Jurkat, Clone E6-1 (cell line): Measurements from ENCODE around the gene BTBD9.

Experiments
- DNase-seq: peaks from one replicate; pipeline ENCODE4 v3.0.0-alpha.2; 2011; ENCODE audit warnings: low read depth, low spot score
- H3K4me3 ChIP-seq: 2 replicates; pipeline ENCODE4 v1.5.1; 2011; ENCODE audit warnings: mild to moderate bottlenecking, low read length, control low read depth, moderate library complexity

The BTBD9 gene

DNA sequence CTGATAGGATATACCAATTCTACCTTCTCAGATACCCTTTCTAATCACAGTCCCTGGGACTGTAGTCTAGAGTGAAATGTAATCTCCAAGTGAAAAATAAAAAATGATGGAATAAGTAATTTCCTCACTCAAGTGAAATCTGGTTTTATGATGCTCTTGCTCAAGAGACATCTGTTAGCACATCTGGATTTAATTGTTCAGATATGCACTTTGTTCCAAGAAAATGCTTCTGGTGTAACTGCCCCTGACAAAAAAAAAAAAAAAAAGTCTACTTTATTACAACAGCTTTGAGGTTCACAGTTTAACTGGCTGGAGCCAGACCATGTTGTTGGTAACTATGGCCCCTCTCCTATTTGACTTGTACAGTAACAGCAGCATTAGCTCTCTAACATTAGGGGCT, 251.8 kb downstream of the BTBD9 start:
- H3K4me3 ChIP-seq = no peak overlapping the region
- DNase-seq = no peak

DNA sequence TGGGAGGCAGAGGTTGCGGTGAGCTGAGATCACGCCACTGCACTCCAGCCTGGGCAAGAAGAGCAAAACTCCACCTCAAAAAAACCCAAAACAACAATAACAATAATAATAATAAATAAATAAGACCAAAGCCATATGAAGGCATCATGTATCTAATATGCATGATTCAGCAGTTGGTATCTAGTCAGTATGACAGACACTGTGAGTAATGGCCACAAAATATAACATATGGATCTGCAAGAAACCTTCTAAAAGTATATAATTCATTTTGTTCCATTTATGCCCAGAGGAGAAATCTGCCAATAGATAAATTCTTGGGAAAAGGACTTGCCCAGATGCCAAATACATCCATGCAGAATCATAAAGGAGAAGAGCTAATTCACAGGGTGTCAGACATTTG, 252.3 kb downstream of the BTBD9 start:
- H3K4me3 ChIP-seq = no peak overlapping the region
- DNase-seq = no peak

GRCh38 chr6:38378801-38379200, 260.9 kb downstream of the BTBD9 start:
- no peak overlapping the region for H3K4me3 ChIP-seq
- no peak for DNase-seq

GRCh38 chr6:38375937-38376336, 263.8 kb downstream of the BTBD9 start:
- no peak for DNase-seq
- no peak overlapping the region for H3K4me3 ChIP-seq

DNA sequence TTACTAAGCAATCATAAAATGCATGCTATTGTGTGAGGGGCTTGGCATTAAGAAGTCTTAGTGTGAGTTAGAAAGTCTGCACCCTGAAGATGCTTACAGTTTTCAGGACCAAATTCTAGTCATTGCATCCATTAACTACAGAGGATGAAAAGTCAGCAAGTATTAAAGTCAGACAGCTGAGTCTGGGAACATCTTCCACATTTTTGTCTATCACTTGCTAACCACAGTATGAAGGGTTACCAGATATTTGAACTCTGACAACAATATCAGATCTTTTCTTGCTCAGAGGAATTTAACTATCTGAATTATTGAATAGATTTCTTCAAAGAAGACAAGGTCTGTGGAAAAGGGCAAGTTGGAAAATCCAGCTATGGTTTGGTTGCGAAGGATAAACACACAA, 264.4 kb downstream of the BTBD9 start:
- no peak overlapping the region for H3K4me3 ChIP-seq
- no peak for DNase-seq

DNA sequence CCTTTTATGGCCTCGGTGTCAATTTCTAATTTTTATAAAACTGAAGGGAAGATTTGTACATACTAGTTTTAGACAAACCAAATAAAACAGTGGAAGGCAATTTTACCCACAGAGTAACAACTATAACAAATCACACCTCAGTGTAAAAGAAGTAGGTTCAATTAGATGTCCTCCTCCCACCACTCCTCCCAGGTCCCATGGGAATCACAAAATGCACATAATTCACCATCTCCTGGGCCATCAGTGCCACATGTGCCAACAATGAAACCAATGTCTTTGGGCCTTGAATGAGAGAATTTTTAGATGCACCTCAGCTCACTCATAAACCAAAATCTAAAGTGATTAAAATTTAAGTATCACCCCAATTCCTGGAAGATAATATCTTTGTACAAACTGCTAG, 267.8 kb downstream of the BTBD9 start:
- no peak overlapping the region for H3K4me3 ChIP-seq
- DNase-seq = no peak

DNA sequence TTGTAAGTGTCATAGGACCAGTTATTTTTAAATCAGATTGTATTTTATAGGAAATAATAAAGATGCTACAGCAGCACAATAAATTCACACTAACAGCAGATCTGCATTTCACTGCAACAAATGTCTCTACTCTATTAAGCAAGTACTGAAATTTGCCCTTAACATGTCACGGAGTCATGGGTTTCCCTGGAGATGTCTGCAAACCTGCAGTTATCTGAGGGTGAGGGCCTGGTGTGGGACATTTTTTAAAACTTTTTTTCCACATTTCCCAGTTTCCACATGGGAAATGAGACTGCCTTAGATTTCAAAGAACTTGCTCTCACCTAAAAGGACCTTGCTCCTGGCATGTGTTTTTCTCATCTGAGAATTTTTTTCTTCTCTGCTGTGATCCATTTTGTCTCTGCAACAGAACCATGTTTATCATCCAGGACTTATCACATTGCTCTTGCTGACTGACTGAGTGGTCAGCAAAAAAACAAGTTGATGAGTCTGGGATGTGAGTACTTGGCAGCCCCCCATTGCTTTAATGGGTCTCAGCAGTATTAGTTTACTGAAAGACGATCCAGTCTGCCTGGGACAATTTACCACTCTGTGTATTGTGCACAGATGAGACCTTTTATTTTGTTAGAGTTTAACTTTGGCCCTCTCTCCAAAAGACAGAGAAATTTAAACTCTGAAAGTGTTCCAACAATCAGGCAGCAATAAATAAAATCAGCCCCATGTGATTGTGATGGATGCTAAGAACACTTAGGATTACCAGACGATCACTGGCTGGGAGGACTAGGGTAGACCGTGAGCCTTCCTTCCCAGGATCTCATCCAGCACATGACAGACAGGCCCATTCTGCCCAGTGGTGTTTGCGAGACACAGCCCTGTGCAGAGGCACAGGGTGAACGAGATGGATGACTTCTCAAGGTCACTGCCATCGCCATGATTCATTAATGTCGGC, 268.8 kb downstream of the BTBD9 start:
- DNase-seq = no peak

DNA sequence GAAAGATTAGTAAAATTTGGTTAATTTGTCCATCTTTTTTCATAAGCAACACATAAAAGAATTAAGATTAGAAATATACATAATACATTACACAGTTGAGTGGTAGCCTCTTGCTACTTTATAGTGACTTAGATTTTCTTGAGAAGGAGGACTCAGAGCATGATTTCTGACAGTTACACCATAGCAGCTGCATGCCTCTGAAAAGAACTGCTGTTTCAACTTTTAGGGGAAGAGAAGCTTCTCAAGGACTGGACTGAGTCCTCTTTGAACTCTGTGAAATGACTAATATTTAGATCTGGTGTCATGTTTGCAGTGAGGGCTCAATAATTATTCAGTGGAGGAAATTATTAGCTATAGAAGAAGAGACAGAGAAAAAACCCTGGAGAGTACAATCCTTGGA, 272.5 kb downstream of the BTBD9 start:
- DNase-seq = no peak
- H3K4me3 ChIP-seq = no peak overlapping the region

More for the DNA sequence above, 268.8 kb downstream of the BTBD9 start:
- H3K4me3 ChIP-seq = no peak overlapping the region

DNA sequence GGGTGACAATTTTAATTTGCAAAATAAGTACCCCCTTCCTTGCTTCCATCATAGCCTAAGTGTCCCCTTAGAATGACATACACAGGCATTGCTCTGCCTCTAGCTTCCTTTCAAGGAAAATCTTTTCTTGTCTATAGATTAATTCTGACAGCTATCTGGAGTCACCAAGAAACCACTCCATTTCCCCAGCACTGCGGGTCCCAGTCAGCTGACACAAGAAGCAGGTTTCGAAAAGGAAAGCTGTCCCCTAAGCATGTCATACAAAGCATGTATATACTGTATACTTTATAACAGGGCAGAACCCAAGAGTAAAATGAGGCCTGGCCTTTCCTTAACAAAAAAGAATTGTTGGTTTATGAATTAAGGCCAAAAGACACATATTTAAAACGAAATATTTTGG, 273.5 kb downstream of the BTBD9 start:
- DNase-seq = no peak
- no peak overlapping the region for H3K4me3 ChIP-seq

- H3K4me3 ChIP-seq = no peak overlapping the region
- no peak for DNase-seq
Observed at GRCh38 chr6:38364775-38365174, 275.0 kb downstream of the BTBD9 start.

DNA sequence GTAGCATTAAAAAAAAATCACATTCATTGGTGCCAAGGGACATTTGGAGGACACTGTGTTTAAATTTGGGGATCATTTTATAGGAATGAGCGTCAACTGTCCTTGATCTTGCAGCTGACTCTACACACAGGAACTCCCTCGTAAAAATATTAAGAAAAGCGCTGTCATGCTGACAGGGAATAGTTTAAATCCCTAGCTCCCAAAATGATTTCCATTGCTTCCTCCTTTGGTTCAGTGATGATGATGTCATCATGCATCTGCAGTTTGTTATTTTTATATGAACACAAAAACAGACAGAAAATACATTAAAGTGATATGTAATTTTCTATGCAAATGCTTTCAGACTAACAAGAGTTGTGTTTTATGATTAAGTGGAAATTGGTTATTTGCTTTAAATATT, 275.6 kb downstream of the BTBD9 start:
- H3K4me3 ChIP-seq = no peak overlapping the region
- no peak for DNase-seq

DNA sequence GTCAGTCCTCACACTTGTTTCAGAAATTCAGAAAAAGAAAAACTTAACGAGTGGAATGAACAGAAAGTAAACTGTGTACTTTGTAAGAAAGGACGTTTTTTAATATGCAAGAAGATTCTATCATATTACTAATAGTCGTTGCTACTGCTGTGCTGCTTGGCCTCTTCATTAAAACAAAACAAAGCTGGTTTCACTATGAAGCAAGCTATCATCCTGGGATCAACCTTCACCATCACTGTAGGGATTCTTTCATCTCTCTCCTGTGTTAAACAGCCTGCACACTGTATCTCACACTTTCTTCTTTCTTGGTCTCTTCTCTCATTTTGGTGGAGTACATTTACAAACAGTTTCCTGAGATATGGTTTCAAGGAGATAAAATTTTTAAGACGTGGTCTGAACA, 284.2 kb downstream of the BTBD9 start:
- DNase-seq = no peak
- no peak overlapping the region for H3K4me3 ChIP-seq

DNA sequence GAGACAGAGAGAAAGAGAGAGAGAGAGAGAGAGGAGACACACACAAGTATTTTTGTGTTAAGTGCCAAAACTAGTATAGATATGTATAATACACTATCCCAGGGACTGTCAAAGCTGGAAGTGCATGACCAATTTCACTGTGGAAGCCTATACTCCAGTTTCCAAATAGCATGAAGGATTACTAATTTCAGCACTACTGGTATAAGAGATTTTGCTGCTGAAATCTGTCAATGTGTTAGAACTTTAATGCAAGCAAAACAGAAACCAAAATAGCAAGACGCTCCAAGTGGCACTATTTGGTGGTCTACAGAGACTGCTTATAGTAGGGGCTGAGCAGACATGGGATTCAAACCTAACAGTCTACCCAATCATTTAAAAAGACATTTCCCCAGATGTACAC, 284.8 kb downstream of the BTBD9 start:
- no peak for DNase-seq
- H3K4me3 ChIP-seq = no peak overlapping the region

- no peak for DNase-seq
- no peak overlapping the region for H3K4me3 ChIP-seq
Observed at GRCh38 chr6:38354037-38354381, 285.7 kb downstream of the BTBD9 start.

- no peak for DNase-seq
- H3K4me3 ChIP-seq = no peak overlapping the region
Observed at GRCh38 chr6:38353310-38354036, 286.3 kb downstream of the BTBD9 start.

DNA sequence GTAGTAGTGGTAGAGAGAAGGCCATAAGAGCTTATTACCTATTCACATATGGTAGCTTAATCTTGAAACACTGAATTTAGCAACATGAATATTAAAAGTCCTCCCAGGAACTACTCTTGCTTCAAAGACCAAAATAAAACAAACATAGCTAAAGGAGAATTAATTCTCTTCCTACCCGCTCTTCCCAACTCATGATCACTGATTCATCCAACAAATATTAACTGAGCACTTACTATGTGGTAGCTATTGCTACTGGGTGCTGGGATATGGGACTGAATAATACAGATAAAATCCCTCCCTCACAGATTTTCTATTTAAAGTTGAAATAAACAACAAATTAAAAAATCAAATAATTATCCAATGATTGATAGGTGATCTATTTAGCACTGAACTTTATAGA, 287.1 kb downstream of the BTBD9 start:
- no peak for DNase-seq
- H3K4me3 ChIP-seq = no peak overlapping the region

GRCh38 chr6:38350942-38351341, 288.8 kb downstream of the BTBD9 start:
- H3K4me3 ChIP-seq = no peak overlapping the region
- no peak for DNase-seq

- H3K4me3 ChIP-seq = no peak overlapping the region
- no peak for DNase-seq
Observed at GRCh38 chr6:38350220-38350619, 289.5 kb downstream of the BTBD9 start.

DNA sequence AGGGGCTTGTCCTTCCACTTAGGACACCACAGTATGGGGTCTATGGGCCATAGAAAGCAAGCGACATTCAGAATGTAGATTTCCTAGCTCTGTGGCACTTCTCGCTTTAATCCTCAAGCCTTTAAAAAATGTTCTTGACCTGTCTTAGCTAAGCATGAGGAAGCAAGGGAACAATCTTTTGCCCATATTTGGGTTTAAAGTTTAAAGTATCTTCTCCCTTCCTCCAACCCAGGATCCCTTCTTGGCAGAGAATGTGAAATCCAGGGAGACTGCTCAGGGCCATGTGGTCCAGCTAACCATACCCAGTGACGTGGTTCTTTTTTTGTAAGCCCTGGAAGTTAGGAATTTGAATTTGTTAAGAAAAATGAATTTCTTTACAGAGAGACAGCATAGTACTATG, 289.9 kb downstream of the BTBD9 start:
- no peak overlapping the region for H3K4me3 ChIP-seq
- DNase-seq = no peak

DNA sequence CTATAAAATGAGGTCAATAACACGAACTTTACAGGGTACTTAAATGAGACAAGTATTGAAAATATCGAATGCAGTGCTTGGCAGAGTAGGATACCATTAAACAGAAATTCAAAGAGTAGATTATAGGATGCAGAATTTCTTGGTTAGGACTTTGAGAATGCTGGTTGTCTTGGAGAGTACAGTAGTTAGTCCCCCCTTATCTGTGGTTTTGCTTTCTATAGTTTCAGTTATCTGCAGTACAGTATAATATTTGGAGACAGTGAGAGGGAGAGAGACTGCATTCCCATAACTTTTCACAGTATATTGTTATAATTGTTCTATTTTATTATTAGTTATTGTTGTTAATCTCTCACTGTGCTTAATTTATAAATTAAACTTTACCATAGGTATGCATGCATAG, 290.5 kb downstream of the BTBD9 start:
- no peak overlapping the region for H3K4me3 ChIP-seq
- DNase-seq = no peak

DNA sequence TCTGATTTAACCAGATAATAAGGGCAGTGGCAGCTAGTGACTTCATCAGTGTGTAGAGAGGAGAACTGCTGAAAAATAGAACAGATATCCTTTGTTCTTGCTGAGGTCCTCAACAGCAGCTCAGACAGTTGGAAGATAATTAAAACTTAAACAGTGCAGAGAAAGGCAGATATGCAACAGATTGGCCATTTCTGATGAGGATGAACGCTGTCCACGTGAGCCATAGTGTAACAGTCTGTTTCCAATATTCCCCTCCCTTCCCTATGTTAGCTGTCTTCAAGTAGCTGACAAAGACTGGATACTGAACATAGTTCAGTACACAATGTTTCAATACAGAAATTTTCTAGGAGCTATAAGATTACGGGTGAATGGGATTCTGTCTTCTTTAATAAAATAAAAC, 291.4 kb downstream of the BTBD9 start:
- H3K4me3 ChIP-seq = no peak overlapping the region
- no peak for DNase-seq
